ENCODE data around the gene SCMH1. TPM values are rescaled to one million over a fixed set of nuclear protein-coding genes. Genes with fewer than 3 reads are reported as not detected.
"Not testable (repeated sequence)": the region's sequence is repeated elsewhere in the genome, so short reads cannot be mapped to it uniquely, and the experiment has no call there.

Gene SCMH1
- total RNA-seq, 1 experiment from 2014 or later, result 51.0 TPM

- no peak overlapping the region for H3K27ac ChIP-seq
- H3K27me3 ChIP-seq, result no peaks in the 10 kb centered on the region
- DNase-seq, result peak in 1 of 2 experiments; percentile 43
- peaks cover 43% of the 10 kb centered on the region for H3K4me1 ChIP-seq
- H3K36me3 ChIP-seq, result peaks cover 7% of the 10 kb centered on the region
- H3K4me3 ChIP-seq, result no peak overlapping the region
- H3K9me3 ChIP-seq (replicated peaks), result no peaks in the 10 kb centered on the region
These were observed 2.0 kb downstream of the SCMH1 start for GRCh38 chr1:41239988-41240610.

- no peak overlapping the region for H3K4me3 ChIP-seq
- no peaks in the 10 kb centered on the region for H3K9me3 ChIP-seq (replicated peaks)
- peaks cover 39% of the 10 kb centered on the region for H3K4me1 ChIP-seq
- no peaks in the 10 kb centered on the region for H3K27me3 ChIP-seq
- H3K36me3 ChIP-seq, result peaks cover 7% of the 10 kb centered on the region
- DNase-seq, result no peak
- H3K27ac ChIP-seq, result no peak overlapping the region
These were observed 3.7 kb downstream of the SCMH1 start for GRCh38 chr1:41238311-41238988.

GRCh38 chr1:41236781-41237180, 5.3 kb downstream of the SCMH1 start:
- Histone ChIP-seq H3K9me3 (replicated peaks) (no peaks in the 10 kb centered on the region), H3K4me3 (no peak overlapping the region), H3K36me3 (peaks cover 7% of the 10 kb centered on the region), H3K27ac (peak overlapping the region; percentile 23), H3K27me3 (no peaks in the 10 kb centered on the region), H3K4me1 (peaks cover 33% of the 10 kb centered on the region)
- peak in 1 of 2 experiments; percentile 33 for DNase-seq

GRCh38 chr1:41235893-41236292, 6.2 kb downstream of the SCMH1 start:
- Histone ChIP-seq H3K4me1 (peaks cover 32% of the 10 kb centered on the region), H3K36me3 (peaks cover 7% of the 10 kb centered on the region), H3K27me3 (no peaks in the 10 kb centered on the region), H3K9me3 (replicated peaks) (no peaks in the 10 kb centered on the region), H3K4me3 (no peak overlapping the region), H3K27ac (no peak overlapping the region)
- DNase-seq, result no peak

GRCh38 chr1:41233708-41234107, 8.4 kb downstream of the SCMH1 start:
- Histone ChIP-seq H3K4me3 (no peak overlapping the region), H3K27ac (no peak overlapping the region), H3K27me3 (no peaks in the 10 kb centered on the region), H3K36me3 (peaks cover 15% of the 10 kb centered on the region), H3K9me3 (replicated peaks) (no peaks in the 10 kb centered on the region), H3K4me1 (peaks cover 23% of the 10 kb centered on the region)
- no peak for DNase-seq

GRCh38 chr1:41232305-41232704, 9.8 kb downstream of the SCMH1 start:
- H3K27ac ChIP-seq, result no peak overlapping the region
- no peaks in the 10 kb centered on the region for H3K9me3 ChIP-seq (replicated peaks)
- H3K4me3 ChIP-seq, result no peak overlapping the region
- no peaks in the 10 kb centered on the region for H3K27me3 ChIP-seq
- H3K4me1 ChIP-seq, result peaks cover 16% of the 10 kb centered on the region
- peaks cover 15% of the 10 kb centered on the region for H3K36me3 ChIP-seq
- DNase-seq, result no peak

- no peaks in the 10 kb centered on the region for H3K9me3 ChIP-seq (replicated peaks)
- H3K4me3 ChIP-seq, result no peak overlapping the region
- no peaks in the 10 kb centered on the region for H3K4me1 ChIP-seq
- peaks cover 10% of the 10 kb centered on the region for H3K36me3 ChIP-seq
- DNase-seq, result no peak
- H3K27me3 ChIP-seq, result no peaks in the 10 kb centered on the region
- H3K27ac ChIP-seq, result no peak overlapping the region
These were observed 11.4 kb downstream of the SCMH1 start for GRCh38 chr1:41230656-41231055.

- H3K27ac ChIP-seq; H3K4me3 ChIP-seq; H3K9me3 ChIP-seq (replicated peaks); H3K4me1 ChIP-seq; H3K27me3 ChIP-seq; DNase-seq: not testable (repeated sequence)
- peaks cover 18% of the 10 kb centered on the region for H3K36me3 ChIP-seq
These were observed 12.9 kb downstream of the SCMH1 start for GRCh38 chr1:41229219-41229618.

DNA sequence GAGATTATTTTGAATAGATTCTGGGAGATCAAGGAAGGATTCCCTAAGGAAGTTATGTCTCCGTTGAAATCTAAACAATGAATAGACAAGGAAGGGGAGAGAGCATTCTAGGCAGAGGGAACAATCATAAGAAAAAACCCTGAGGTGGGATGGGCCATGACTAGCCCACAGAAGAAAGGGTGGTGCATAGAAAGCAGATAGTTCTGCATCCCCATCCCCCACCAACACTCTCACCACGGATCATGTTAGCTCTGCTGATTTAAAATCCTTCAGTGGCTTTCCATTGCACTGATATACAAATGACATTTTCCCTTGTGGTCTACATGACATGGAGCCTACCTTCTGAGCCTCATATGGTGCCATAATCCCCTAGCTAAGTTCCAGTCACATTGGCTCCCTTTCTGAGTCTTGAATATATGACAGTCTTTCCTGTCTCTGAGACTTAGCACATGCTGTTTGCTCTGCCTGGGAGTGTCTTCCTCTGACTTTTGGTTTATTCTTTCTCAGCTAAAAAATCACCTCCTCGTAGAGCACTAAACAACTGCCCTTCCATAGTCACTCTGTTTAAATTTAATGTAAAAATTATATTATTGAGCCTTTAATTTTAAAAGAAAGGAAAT, 15.2 kb downstream of the SCMH1 start:
- H3K4me3 ChIP-seq, result no peak overlapping the region
- no peak for DNase-seq

GRCh38 chr1:41225495-41225894, 16.6 kb downstream of the SCMH1 start:
- Histone ChIP-seq H3K27me3 (no peaks in the 10 kb centered on the region), H3K27ac (no peak overlapping the region), H3K36me3 (peaks cover 24% of the 10 kb centered on the region), H3K4me1 (peaks cover 7% of the 10 kb centered on the region), H3K9me3 (replicated peaks) (no peaks in the 10 kb centered on the region), H3K4me3 (no peak overlapping the region)
- DNase-seq, result no peak

More for the DNA sequence above, 15.2 kb downstream of the SCMH1 start:
- Histone ChIP-seq H3K27ac (no peak overlapping the region), H3K36me3 (peaks cover 20% of the 10 kb centered on the region), H3K9me3 (replicated peaks) (no peaks in the 10 kb centered on the region), H3K4me1 (peaks cover 7% of the 10 kb centered on the region), H3K27me3 (no peaks in the 10 kb centered on the region)

GRCh38 chr1:41222496-41222895, 19.6 kb downstream of the SCMH1 start:
- H3K9me3 ChIP-seq (replicated peaks), result peaks cover 20% of the 10 kb centered on the region; the same call in 1 of the 2 replicates
- peak; percentile 7 to 58 for DNase-seq
- H3K27me3 ChIP-seq, result no peaks in the 10 kb centered on the region
- H3K4me1 ChIP-seq, result peaks cover 7% of the 10 kb centered on the region
- H3K27ac ChIP-seq, result no peak overlapping the region
- H3K36me3 ChIP-seq, result peaks cover 48% of the 10 kb centered on the region
- no peak overlapping the region for H3K4me3 ChIP-seq

- H3K27ac ChIP-seq, result no peak overlapping the region
- no peak overlapping the region for H3K4me3 ChIP-seq
- no peaks in the 10 kb centered on the region for H3K27me3 ChIP-seq
- DNase-seq, result no peak
- peaks cover 7% of the 10 kb centered on the region for H3K4me1 ChIP-seq
- H3K9me3 ChIP-seq (replicated peaks), result peaks cover 20% of the 10 kb centered on the region; the same call in 1 of the 2 replicates
- peaks cover 50% of the 10 kb centered on the region for H3K36me3 ChIP-seq
These were observed 20.1 kb downstream of the SCMH1 start for GRCh38 chr1:41221995-41222394.

- peaks cover 7% of the 10 kb centered on the region for H3K4me1 ChIP-seq
- no peak for DNase-seq
- peaks cover 20% of the 10 kb centered on the region; the same call in 1 of the 2 replicates for H3K9me3 ChIP-seq (replicated peaks)
- H3K27ac ChIP-seq, result no peak overlapping the region
- H3K4me3 ChIP-seq, result no peak overlapping the region
- H3K36me3 ChIP-seq, result peaks cover 41% of the 10 kb centered on the region
- H3K27me3 ChIP-seq, result no peaks in the 10 kb centered on the region
These were observed 24.0 kb downstream of the SCMH1 start for GRCh38 chr1:41218152-41218551.

GRCh38 chr1:41217441-41217840, 24.7 kb downstream of the SCMH1 start:
- no peak for DNase-seq
- no peak overlapping the region for H3K4me3 ChIP-seq
- no peaks in the 10 kb centered on the region for H3K27me3 ChIP-seq

DNA sequence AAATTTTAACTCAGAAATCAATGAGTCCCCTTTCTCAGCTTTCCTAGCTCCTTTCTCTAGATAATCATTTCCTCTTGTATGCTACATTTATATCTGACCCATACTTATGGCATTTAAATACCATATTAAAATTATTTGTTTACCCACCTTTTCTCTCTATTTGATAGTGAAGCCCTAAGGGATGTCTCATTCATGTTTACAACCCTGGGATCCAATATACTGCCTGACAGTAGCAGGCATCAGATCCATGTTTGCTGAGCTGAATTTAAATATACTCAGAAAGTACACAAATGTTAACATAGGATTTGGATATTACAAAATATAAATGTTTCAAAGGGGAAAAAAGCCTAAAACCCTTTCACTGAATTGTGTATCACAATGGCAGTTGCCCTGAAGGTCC, 26.5 kb downstream of the SCMH1 start:
- no peak for DNase-seq
- H3K27me3 ChIP-seq, result no peaks in the 10 kb centered on the region
- peaks cover 40% of the 10 kb centered on the region for H3K36me3 ChIP-seq
- H3K27ac ChIP-seq, result no peak overlapping the region
- no peak overlapping the region for H3K4me3 ChIP-seq
- peaks cover 20% of the 10 kb centered on the region; the same call in 1 of the 2 replicates for H3K9me3 ChIP-seq (replicated peaks)
- H3K4me1 ChIP-seq, result no peaks in the 10 kb centered on the region

More at GRCh38 chr1:41217441-41217840, 24.7 kb downstream of the SCMH1 start:
- H3K4me1 ChIP-seq, result peaks cover 2% of the 10 kb centered on the region; the same call in 1 of the 2 replicates
- no peak overlapping the region for H3K27ac ChIP-seq
- H3K9me3 ChIP-seq (replicated peaks), result peaks cover 20% of the 10 kb centered on the region; the same call in 1 of the 2 replicates
- H3K36me3 ChIP-seq, result peaks cover 44% of the 10 kb centered on the region

Data from SJCRH30 (cell line).